Brain microvascular endothelial cell (primary cell): ENCODE results near the gene CXCR6.

ENCODE experiments used
- DNase-seq: peaks from one replicate; pipeline ENCODE4 v3.0.0-alpha.2; 2020
- H3K27ac ChIP-seq: fragments of 250-450 bp; sonication (Bioruptor Pico); 2 replicates; pipeline ENCODE4 v1.5.1; 2020; ENCODE audit warnings: mild to moderate bottlenecking, moderate library complexity
- H3K27me3 ChIP-seq: fragments of 250-450 bp; sonication (Bioruptor Pico); replicated peaks from 2 replicates; pipeline ENCODE4 v1.5.1; 2020; ENCODE audit warnings: mild to moderate bottlenecking
- H3K36me3 ChIP-seq: fragments of 250-450 bp; sonication (Bioruptor Pico); replicated peaks from 2 replicates; pipeline ENCODE4 v1.5.1; 2020; ENCODE audit warnings: mild to moderate bottlenecking
- H3K4me3 ChIP-seq: 2 replicates; pipeline ENCODE4 v1.5.1; 2011; ENCODE audit warnings: low read depth, mild to moderate bottlenecking, control low read depth, low read length, moderate library complexity
- CTCF ChIP-seq: IDR thresholded peaks from 2 replicates; pipeline ENCODE4 v1.5.1; 2011; ENCODE audit warnings: low read depth, mild to moderate bottlenecking, moderate library complexity, low read length, control low read depth, inconsistent platforms; ENCODE audit errors: missing control alignments
- in situ Hi-C: cut with HindIII; loops from 2 replicates; pipeline ENCODE4 v1.10.0; 2017; ENCODE audit warnings: low sequenced_read_pairs, low pct_ligation_motif_present

Gene CXCR6

GRCh38 chr3:45936261-45936660 lies 7.0 kb upstream of the CXCR6 start:
- DNase-seq, result no peak
- Histone ChIP-seq H3K4me3 (no peak overlapping the region), H3K27me3 (no peaks in the 10 kb centered on the region), H3K27ac (no peak overlapping the region), H3K36me3 (peaks cover 6% of the 10 kb centered on the region)
- in situ Hi-C loops, result no loop called here
- TF ChIP-seq CTCF, result no peak

GRCh38 chr3:45937206-45938042 lies 5.8 kb upstream of the CXCR6 start:
- DNase-seq, result no peak
- Histone ChIP-seq H3K27me3 (no peaks in the 10 kb centered on the region), H3K36me3 (peaks cover 2% of the 10 kb centered on the region), H3K4me3 (no peak overlapping the region), H3K27ac (no peak overlapping the region)
- no peak for TF ChIP-seq CTCF
- in situ Hi-C loops, result no loop called here

- no peak for TF ChIP-seq CTCF
- Histone ChIP-seq H3K36me3 (no peaks in the 10 kb centered on the region), H3K4me3 (no peak overlapping the region), H3K27me3 (no peaks in the 10 kb centered on the region), H3K27ac (no peak overlapping the region)
- in situ Hi-C loops, result no loop called here
- DNase-seq, result no peak
Measured at GRCh38 chr3:45938043-45938435, 5.2 kb upstream of the CXCR6 start.

- Histone ChIP-seq H3K36me3 (no peaks in the 10 kb centered on the region), H3K27me3 (no peaks in the 10 kb centered on the region), H3K4me3 (no peak overlapping the region), H3K27ac (no peak overlapping the region)
- in situ Hi-C loops, result no loop called here
- TF ChIP-seq CTCF, result peak; percentile 94
- DNase-seq, result peak; percentile 92
Measured at GRCh38 chr3:45938864-45939263, 4.4 kb upstream of the CXCR6 start.

- no peak overlapping the region for H3K27ac ChIP-seq
- no peak for TF ChIP-seq CTCF
- no peak for DNase-seq
- H3K27me3 ChIP-seq, result no peaks in the 10 kb centered on the region
- H3K4me3 ChIP-seq, result no peak overlapping the region
- in situ Hi-C loops, result no loop called here
- H3K36me3 ChIP-seq, result no peaks in the 10 kb centered on the region
Measured at GRCh38 chr3:45939341-45939771, 3.9 kb upstream of the CXCR6 start.
